HT1080 (cell line): Measurements from ENCODE around the gene MAGEA8. TPM values are rescaled to one million over a fixed set of nuclear protein-coding genes. Genes with fewer than 3 reads are reported as not detected.

ENCODE experiments used
- total RNA-seq: library from RNA; depleted of rRNA; stranded (reverse); fragments of >200 nt; shearing (Covaris generic); gene quantifications from 2 replicates; pipeline ENCODE4 v1.2.3, GENCODE V29; 2014; rRNA removed

MAGEA8 gene
- total RNA-seq, 1 experiment from 2014 or later: not detected

Other genes starting within 250 kb of the MAGEA8 start
- gene TMEM185A, start 249.4 kb upstream of the MAGEA8 start, total RNA-seq: 11.3 and 11.6 TPM in 2 replicates
- 54.2 and 60.1 TPM in 2 replicates for gene MAGEA11, start 169.1 kb upstream of the MAGEA8 start, total RNA-seq
- gene HSFX1, start 107.1 kb upstream of the MAGEA8 start, total RNA-seq: 0.19 and 0.70 TPM in 2 replicates
- 0.37 TPM in 1 of 2 replicates, not detected in the other for gene MAGEA9, start 99.3 kb upstream of the MAGEA8 start, total RNA-seq
- not detected in 2 replicates for gene HSFX4, start 48.4 kb downstream of the MAGEA8 start, total RNA-seq
- gene EOLA2, start 57.3 kb downstream of the MAGEA8 start, total RNA-seq: 24.3 and 24.5 TPM in 2 replicates